IMR-90 (cell line): ENCODE data around the gene AGT. TPM values are rescaled to one million over a fixed set of nuclear protein-coding genes. Genes with fewer than 3 reads are reported as not detected.

Source experiments
- ATAC-seq: fragments of 200-7000 bp; cut with Tn5 transposase; 2 replicates; pipeline ENCODE4 v1.9.1; 2020; ENCODE audit warnings: low read depth, mild to moderate bottlenecking, moderate library complexity
- BruUV-seq: library from RNA; stranded (reverse); fragments of 400-500 nt; replicated peaks from 2 replicates; lab custom pipeline; 2021; lab: Mats Ljungman, UMichigan
- CTCF ChIA-PET: fragments of 300-600 bp; formaldehyde crosslinking; extraction: SDS; loops from one replicate; lab custom pipeline; 2021; ENCODE audit warnings: antibody characterized with exemption; lab: Yijun Ruan, JAX
- POLR2A ChIA-PET: fragments of 300-600 bp; sonication (Branson Sonifier 250); formaldehyde crosslinking; loops from one replicate; lab custom pipeline; 2022; ENCODE audit warnings: antibody characterized with exemption; ENCODE audit not compliant: unreplicated experiment; lab: Charles Lee
- DNase-seq: peaks from one replicate; pipeline ENCODE4 v3.0.0; 2013
- H2AFZ ChIP-seq: replicated peaks from 2 replicates; pipeline ENCODE3; 2013; ENCODE audit warnings: low read length, mild to moderate bottlenecking; ENCODE audit not compliant: poor library complexity
- H2AK5ac ChIP-seq: 2 replicates; pipeline ENCODE4 v1.6.1; 2013; ENCODE audit warnings: low read depth, low read length, inconsistent platforms
- H2AK9ac ChIP-seq: replicated peaks from 2 replicates; pipeline ENCODE3; 2013; ENCODE audit warnings: mild to moderate bottlenecking, low read depth, low read length, moderate library complexity; ENCODE audit not compliant: poor library complexity
- H2BK120ac ChIP-seq: 2 replicates; pipeline ENCODE4 v1.6.1; 2013; ENCODE audit warnings: low read depth, low read length, inconsistent platforms
- H2BK15ac ChIP-seq: 3 replicates; pipeline ENCODE4 v1.6.1; 2013; ENCODE audit warnings: low read depth, low read length, inconsistent platforms
- H2BK20ac ChIP-seq: 2 replicates; pipeline ENCODE4 v1.6.1; 2013; ENCODE audit warnings: low read depth, mild to moderate bottlenecking, inconsistent platforms, low read length, moderate library complexity
- H2BK5ac ChIP-seq: 2 replicates; pipeline ENCODE4 v1.6.1; 2013; ENCODE audit warnings: mild to moderate bottlenecking, low read depth, low read length, inconsistent platforms; ENCODE audit not compliant: poor library complexity, severe bottlenecking
- H3K14ac ChIP-seq: replicated peaks from 2 replicates; pipeline ENCODE4 v1.6.1; 2013; ENCODE audit warnings: low read depth, low read length, inconsistent platforms
- H3K18ac ChIP-seq: 2 replicates; pipeline ENCODE4 v1.6.1; 2013; ENCODE audit warnings: low read depth, low read length, control low read depth
- H3K23ac ChIP-seq: 2 replicates; pipeline ENCODE4 v1.6.1; 2013; ENCODE audit warnings: low read depth, low read length, inconsistent platforms
- H3K27ac ChIP-seq: 2 replicates; pipeline ENCODE4 v1.5.1; 2013; ENCODE audit warnings: mild to moderate bottlenecking, control low read depth, low read length; ENCODE audit not compliant: insufficient read depth
- H3K27me3 ChIP-seq: 2 replicates; pipeline ENCODE4 v1.6.1; 2013; ENCODE audit warnings: low read length; ENCODE audit not compliant: control insufficient read depth, insufficient read depth
- H3K36me3 ChIP-seq: 2 replicates; pipeline ENCODE4 v1.6.1; 2013; ENCODE audit warnings: low read length, mixed read lengths; ENCODE audit not compliant: control insufficient read depth, insufficient read depth
- H3K4ac ChIP-seq: 2 replicates; pipeline ENCODE4 v1.6.1; 2013; ENCODE audit warnings: low read depth, low read length, inconsistent platforms
- H3K4me1 ChIP-seq: 2 replicates; pipeline ENCODE4 v1.6.1; 2013; ENCODE audit warnings: low read length, mixed read lengths; ENCODE audit not compliant: control insufficient read depth, insufficient read depth
- H3K4me2 ChIP-seq: 2 replicates; pipeline ENCODE4 v1.6.1; 2013; ENCODE audit warnings: low read depth, mild to moderate bottlenecking, control low read depth, low read length, moderate library complexity
- H3K4me3 ChIP-seq: 2 replicates; pipeline ENCODE4 v1.5.1; 2013; ENCODE audit warnings: low read depth, mild to moderate bottlenecking, control low read depth, low read length, moderate library complexity; ENCODE audit not compliant: insufficient read depth
- H3K56ac ChIP-seq: 2 replicates; pipeline ENCODE4 v1.6.1; 2013; ENCODE audit warnings: low read length, inconsistent platforms; ENCODE audit not compliant: insufficient read depth; ENCODE audit errors: extremely low read depth
- H3K79me1 ChIP-seq, 2 experiments: 2 replicates each; pipeline ENCODE4 v1.6.1; 2013; ENCODE audit warnings: low read length in 2 of 2, inconsistent platforms in 1 of 2, low read depth in 1 of 2
- H3K9ac ChIP-seq: 2 replicates; pipeline ENCODE4 v1.6.1; 2013; ENCODE audit warnings: low read depth, low read length, control low read depth
- H3K9me1 ChIP-seq: 2 replicates; pipeline ENCODE4 v1.6.1; 2013; ENCODE audit warnings: low read length, inconsistent platforms; ENCODE audit not compliant: insufficient read depth
- H3K9me3 ChIP-seq: 2 replicates; pipeline ENCODE4 v1.6.1; 2013; ENCODE audit warnings: low read length; ENCODE audit not compliant: control insufficient read depth, insufficient read depth
- H4K20me1 ChIP-seq: 2 replicates; pipeline ENCODE4 v1.6.1; 2013; ENCODE audit warnings: low read length, inconsistent platforms; ENCODE audit not compliant: insufficient read depth
- H4K5ac ChIP-seq: 2 replicates; pipeline ENCODE4 v1.6.1; 2013; ENCODE audit warnings: mild to moderate bottlenecking, low read depth, low read length, control low read depth
- H4K8ac ChIP-seq, 2 experiments: 2 replicates each; pipeline ENCODE4 v1.6.1; 2013; ENCODE audit warnings: low read depth in 2 of 2, low read length in 2 of 2, control low read depth in 1 of 2, inconsistent platforms in 1 of 2
- H4K91ac ChIP-seq: 2 replicates; pipeline ENCODE4 v1.6.1; 2013; ENCODE audit warnings: low read depth, low read length, inconsistent platforms; ENCODE audit not compliant: insufficient read depth
- BHLHE40 ChIP-seq: fragments of 150-350 bp; IDR thresholded peaks from 2 replicates; pipeline ENCODE4 v1.6.1; 2016; ENCODE audit warnings: mild to moderate bottlenecking, low read depth, low read length
- CEBPB ChIP-seq: IDR thresholded peaks from 2 replicates; pipeline ENCODE4 v1.6.1; 2012; ENCODE audit warnings: low read depth, low read length, improper control_type of control experiment
- CHD1 ChIP-seq: IDR thresholded peaks from 2 replicates; pipeline ENCODE4 v1.6.1; 2012; ENCODE audit warnings: low read depth, low read length, improper control_type of control experiment
- WGBS, 2 experiments: methylation state at CpG; one replicate each; pipeline versions ENCODE4 v1.1.5 to v1.1.7; 2013; ENCODE audit warnings: missing lambda C conversion rate in 2 of 2; ENCODE audit not compliant: insufficient read length in 1 of 2; ENCODE audit errors: extremely low coverage in 2 of 2; 5-methylcytosine and 5-hydroxymethylcytosine counted together
- dilution Hi-C: fragments of 300-500 bp; cut with HindIII; formaldehyde crosslinking; loops from one replicate; pipeline ENCODE4 v1.14.3; 2018; ENCODE audit warnings: low sequenced_read_pairs; ENCODE audit not compliant: unreplicated experiment
- in situ Hi-C: fragments of 300-500 bp; cut with MboI; formaldehyde crosslinking; loops from 3 replicates; pipeline ENCODE4 v1.14.3; 2019; ENCODE audit warnings: low sequenced_read_pairs, inconsistent platforms, mixed read lengths
- intact Hi-C: fragments of 100-400 bp; cut with micrococcal nuclease; formaldehyde crosslinking; loops from 2 replicates; pipeline ENCODE4 v1.10.0; 2022
- polyA plus RNA-seq, 3 experiments: library from polyadenylated mRNA; depleted of rRNA; stranded (reverse); fragments of >200 nt; gene quantifications; 2 replicates each; pipeline ENCODE4 v1.2.3, GENCODE V29; 2012; ENCODE audit warnings: low replicate concordance in 1 of 3
- total RNA-seq: library from RNA; depleted of rRNA; stranded (reverse); fragments of >200 nt; gene quantifications from 2 replicates; pipeline ENCODE4 v1.2.3, GENCODE V29; 2012

AGT gene
- total and polyA plus RNA-seq, 2 of the 4 experiments (the other 2 are of a cell fraction): 0.18 to 0.34 TPM

GRCh38 chr1:230754796-230755195 is 40.9 kb upstream of the AGT start:
- no TSS peak for BruUV-seq
- H3K4me2 ChIP-seq: no peak overlapping the region
- in situ Hi-C loops: no loop called here
- H4K8ac ChIP-seq: no peak overlapping the region
- POLR2A ChIA-PET: no interaction called here
- H3K9me3 ChIP-seq: no peaks in the 10 kb centered on the region
- H3K79me1 ChIP-seq: no peaks in the 10 kb centered on the region
- H4K5ac ChIP-seq: no peak overlapping the region
- peak; percentile 67 for ATAC-seq
- H3K4me1 ChIP-seq: peaks cover 5% of the 10 kb centered on the region; the same call in 1 of the 2 replicates
- no peak overlapping the region for H2BK120ac ChIP-seq
- H3K4me3 ChIP-seq: no peak overlapping the region
- dilution Hi-C loops: no loop called here
- H3K9ac ChIP-seq: no peak overlapping the region
- no peak overlapping the region for H2BK5ac ChIP-seq
- intact Hi-C loops: loop anchor here (5.0 kb wide), 1 partner anchor 42 kb away; the partner anchor contains the start of gene AGT
- H2AFZ ChIP-seq: peak overlapping the region; percentile 49
- H3K56ac ChIP-seq: no peak overlapping the region
- CTCF ChIA-PET: interaction anchor here (1.1 kb wide), 1 partner anchor 18 kb away, joined by 3 read pairs; no protein-coding TSS in a partner anchor
- no peak overlapping the region for H2AK5ac ChIP-seq
- H2BK20ac ChIP-seq: no peak overlapping the region
- H4K91ac ChIP-seq: no peak overlapping the region
- no peak overlapping the region for H3K27ac ChIP-seq
- H3K23ac ChIP-seq: no peak overlapping the region
- no peaks in the 10 kb centered on the region for H3K36me3 ChIP-seq
- 40% methylated on average over 1 of the region's 3 CpGs; no CpG with 5 or more reads in 1 of the 2 experiments for WGBS, 2 experiments
- peaks cover 3% of the 10 kb centered on the region; the same call in 1 of the 2 replicates for H3K9me1 ChIP-seq
- no peak overlapping the region for H3K4ac ChIP-seq
- H3K14ac ChIP-seq: no peak overlapping the region
- TF ChIP-seq CEBPB: no peak
- no peak for TF ChIP-seq CHD1
- no peak for TF ChIP-seq BHLHE40
- peak; percentile 66 for DNase-seq
- H3K18ac ChIP-seq: no peak overlapping the region
- no peak overlapping the region for H2AK9ac ChIP-seq
- no peak overlapping the region for H2BK15ac ChIP-seq
- peaks cover 9% of the 10 kb centered on the region for H3K27me3 ChIP-seq
- no peaks in the 10 kb centered on the region for H4K20me1 ChIP-seq
